BJ (cell line): ENCODE measurements around the gene PIGC. TPM values are rescaled to one million over a fixed set of nuclear protein-coding genes. Genes with fewer than 3 reads are reported as not detected.

Source experiments
- CTCF ChIA-PET: fragments of 350-600 bp; formaldehyde crosslinking; extraction: SDS; loops from one replicate; lab custom pipeline; 2021; ENCODE audit warnings: antibody characterized with exemption, inconsistent platforms; lab: Yijun Ruan, JAX
- POLR2A ChIA-PET: fragments of 300-600 bp; sonication (Branson Sonifier 250); formaldehyde crosslinking; extraction: SDS; loops from one replicate; lab custom pipeline; 2021; ENCODE audit warnings: antibody characterized with exemption; lab: Charles Lee
- DNase-seq: peaks from one replicate; pipeline ENCODE4 v3.0.0-alpha.2; 2011; ENCODE audit warnings: low read depth
- H3K27me3 ChIP-seq: 2 replicates; pipeline ENCODE4 v1.6.0; 2011; ENCODE audit warnings: low read length; ENCODE audit not compliant: control insufficient read depth, insufficient read depth
- H3K36me3 ChIP-seq: 2 replicates; pipeline ENCODE4 v1.5.1; 2011; ENCODE audit warnings: low read length; ENCODE audit not compliant: control insufficient read depth, insufficient read depth
- H3K4me3 ChIP-seq: 2 replicates; pipeline ENCODE4 v1.5.1; 2011; ENCODE audit warnings: low read depth, mild to moderate bottlenecking, control low read depth, low read length
- CTCF ChIP-seq: IDR thresholded peaks from 2 replicates; pipeline ENCODE4 v1.5.1; 2011; ENCODE audit warnings: low read depth, mild to moderate bottlenecking, control low read depth, inconsistent platforms, low read length, moderate library complexity; ENCODE audit not compliant: insufficient read depth
- polyA plus RNA-seq: library from polyadenylated mRNA; depleted of rRNA; stranded (reverse); fragments of >200 nt; gene quantifications from 2 replicates; pipeline ENCODE4 v1.2.3, GENCODE V29; 2011

Gene PIGC
- polyA plus RNA-seq, 1 experiment = 20.7 TPM

DNA sequence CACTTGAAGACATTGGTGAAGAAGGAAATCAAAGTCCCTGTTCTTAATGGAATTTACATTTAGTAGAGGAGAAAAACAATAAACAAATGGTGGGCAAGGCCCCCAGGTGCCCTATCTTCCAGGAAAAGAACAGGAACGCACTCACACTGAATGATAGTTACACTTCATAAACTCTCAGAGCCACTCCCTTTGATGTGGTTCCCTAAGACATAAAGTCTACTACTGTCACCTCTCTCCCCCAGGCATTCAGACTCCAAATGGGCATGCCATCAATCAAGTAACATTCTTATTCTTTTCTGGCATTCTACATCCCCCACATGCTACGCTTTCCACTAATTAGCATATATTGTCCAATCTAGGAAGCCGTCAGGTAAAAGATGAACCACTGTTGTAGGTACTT lies 36.6 kb upstream of the PIGC start:
- H3K27me3 ChIP-seq = peaks cover 2% of the 10 kb centered on the region; the same call in 1 of the 2 replicates
- ChIA-PET CTCF (no interaction called here), POLR2A (no interaction called here)
- H3K4me3 ChIP-seq = no peak overlapping the region
- no peak for DNase-seq
- no peak for TF ChIP-seq CTCF
- H3K36me3 ChIP-seq = no peaks in the 10 kb centered on the region

- TF ChIP-seq CTCF = no peak
- ChIA-PET CTCF (no interaction called here), POLR2A (no interaction called here)
- no peaks in the 10 kb centered on the region; the same call in 1 of the 2 replicates for H3K27me3 ChIP-seq
- no peak overlapping the region for H3K4me3 ChIP-seq
- DNase-seq = no peak
- no peaks in the 10 kb centered on the region for H3K36me3 ChIP-seq
These were observed 34.6 kb upstream of the PIGC start for GRCh38 chr1:172478485-172478884.

GRCh38 chr1:172477741-172478140 lies 33.9 kb upstream of the PIGC start:
- H3K27me3 ChIP-seq = no peaks in the 10 kb centered on the region; the same call in 1 of the 2 replicates
- ChIA-PET CTCF (no interaction called here), POLR2A (no interaction called here)
- H3K36me3 ChIP-seq = no peaks in the 10 kb centered on the region
- DNase-seq = no peak
- no peak overlapping the region for H3K4me3 ChIP-seq
- no peak for TF ChIP-seq CTCF

DNA sequence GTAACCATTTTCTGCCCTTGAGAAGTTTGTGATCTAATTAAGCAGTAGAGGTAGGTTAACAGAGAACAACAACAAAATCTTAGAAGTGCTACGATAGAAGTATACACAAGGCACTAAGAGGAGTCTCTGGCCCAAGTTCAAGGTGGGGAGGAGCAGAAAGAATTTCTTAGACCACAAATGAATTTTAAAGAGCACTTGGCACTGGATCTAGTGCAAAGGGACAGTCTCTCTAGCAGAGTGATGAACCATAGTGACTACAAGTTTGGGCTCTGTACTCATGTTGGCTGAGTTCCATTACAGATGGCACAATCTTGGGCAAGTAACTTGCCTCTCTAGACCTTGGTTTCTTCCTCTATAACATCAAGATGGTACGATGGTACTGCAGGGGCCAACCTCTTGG lies 33.3 kb upstream of the PIGC start:
- Histone ChIP-seq H3K36me3 (no peaks in the 10 kb centered on the region), H3K27me3 (no peaks in the 10 kb centered on the region; the same call in 1 of the 2 replicates), H3K4me3 (no peak overlapping the region)
- POLR2A ChIA-PET = no interaction called here
- CTCF ChIA-PET = no interaction called here
- DNase-seq = no peak
- no peak for TF ChIP-seq CTCF

GRCh38 chr1:172476218-172476811 lies 32.4 kb upstream of the PIGC start:
- ChIA-PET CTCF (no interaction called here), POLR2A (no interaction called here)
- Histone ChIP-seq H3K27me3 (no peaks in the 10 kb centered on the region; the same call in 1 of the 2 replicates), H3K36me3 (no peaks in the 10 kb centered on the region), H3K4me3 (no peak overlapping the region)
- no peak for DNase-seq
- TF ChIP-seq CTCF = no peak
